Right atrium auricular region (tissue), 2 donors: ENCODE measurements around the gene SUGCT. TPM values are rescaled to one million over a fixed set of nuclear protein-coding genes. Genes with fewer than 3 reads are reported as not detected.
"Not testable (repeated sequence)": the region's sequence is repeated elsewhere in the genome, so short reads cannot be mapped to it uniquely, and the experiment has no call there.

Experiments
- DNase-seq: peaks from one replicate; pipeline ENCODE4 v3.0.0-alpha.2; 2019; ENCODE audit warnings: low spot score
- H3K27ac ChIP-seq, 2 donors: fragments of 200-600 bp; sonication (generic); 1 replicate in 1 of 2; 2 replicates in 1 of 2; pipeline ENCODE4 v1.5.1; 2016 to 2019
- H3K27me3 ChIP-seq, 2 donors: fragments of 200-600 bp; sonication (generic); one replicate each; pipeline versions ENCODE4 v1.5.1 to v1.6.0; 2017 to 2019
- H3K36me3 ChIP-seq: fragments of 200-600 bp; sonication (generic); one replicate; pipeline ENCODE4 v1.5.1; 2016
- H3K4me1 ChIP-seq, 2 donors: fragments of 200-600 bp; sonication (generic); one replicate each; pipeline versions ENCODE4 v1.5.1 to v1.6.0; 2017 to 2019
- H3K4me3 ChIP-seq, 2 donors: fragments of 200-600 bp; sonication (generic); 1 replicate in 1 of 2; 2 replicates in 1 of 2; pipeline ENCODE4 v1.5.1; 2017 to 2019; ENCODE audit warnings: mild to moderate bottlenecking in 1 of 2, moderate library complexity in 1 of 2
- H3K9me3 ChIP-seq, 2 donors: fragments of 200-600 bp; sonication (generic); one replicate each; pipeline ENCODE4 v1.5.1; 2019
- CTCF ChIP-seq, 2 donors: fragments of 200-600 bp; sonication (generic); IDR thresholded peaks; one replicate each; pipeline ENCODE4 v1.5.1; 2019; ENCODE audit warnings: antibody characterized with exemption in 2 of 2
- total RNA-seq, 2 donors: library from RNA; depleted of rRNA; stranded (reverse); fragments of >200 nt; gene quantifications; one replicate each; pipeline ENCODE4 v1.1.0, GENCODE V29; 2016

SUGCT gene
- total RNA-seq, 2 donors from 2014 or later, result 2.6 to 5.4 TPM

- Histone ChIP-seq H3K4me3 (no peak overlapping the region), H3K27me3 (no peaks in the 10 kb centered on the region), H3K9me3 (no peaks in the 10 kb centered on the region), H3K27ac (no peak overlapping the region), H3K4me1 (no peaks in the 10 kb centered on the region), H3K36me3 (no peaks in the 10 kb centered on the region)
- no peak for DNase-seq
- TF ChIP-seq CTCF (IDR thresholded peaks at IDR 0.05), result no peak
Observed at GRCh38 chr7:40211276-40212003, 76.6 kb downstream of the SUGCT start.

DNA sequence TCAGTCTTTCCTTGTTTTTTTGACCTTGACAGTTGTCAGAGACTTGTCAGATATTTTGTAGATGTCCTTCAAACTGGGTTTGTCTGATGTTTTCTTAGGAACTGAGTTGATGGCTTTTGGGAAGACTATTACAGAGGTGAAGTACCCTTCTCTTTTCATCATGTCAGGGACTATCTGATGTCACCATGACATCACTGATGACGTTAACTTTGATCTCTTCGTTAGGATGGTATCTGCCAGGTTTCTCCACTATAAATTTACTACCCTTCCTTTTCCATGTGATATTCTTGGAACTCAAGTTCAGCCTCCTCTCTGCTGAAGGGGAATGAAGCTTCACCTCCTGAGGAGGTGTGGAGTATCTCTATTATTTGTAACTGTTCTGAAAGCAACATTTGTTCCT lies 78.5 kb downstream of the SUGCT start:
- H3K27ac ChIP-seq, result no peak overlapping the region
- H3K9me3 ChIP-seq, result no peaks in the 10 kb centered on the region
- no peak for TF ChIP-seq CTCF (IDR thresholded peaks at IDR 0.05)
- no peaks in the 10 kb centered on the region for H3K36me3 ChIP-seq
- DNase-seq, result no peak
- H3K27me3 ChIP-seq, result no peaks in the 10 kb centered on the region
- no peaks in the 10 kb centered on the region for H3K4me1 ChIP-seq
- H3K4me3 ChIP-seq, result no peak overlapping the region

DNA sequence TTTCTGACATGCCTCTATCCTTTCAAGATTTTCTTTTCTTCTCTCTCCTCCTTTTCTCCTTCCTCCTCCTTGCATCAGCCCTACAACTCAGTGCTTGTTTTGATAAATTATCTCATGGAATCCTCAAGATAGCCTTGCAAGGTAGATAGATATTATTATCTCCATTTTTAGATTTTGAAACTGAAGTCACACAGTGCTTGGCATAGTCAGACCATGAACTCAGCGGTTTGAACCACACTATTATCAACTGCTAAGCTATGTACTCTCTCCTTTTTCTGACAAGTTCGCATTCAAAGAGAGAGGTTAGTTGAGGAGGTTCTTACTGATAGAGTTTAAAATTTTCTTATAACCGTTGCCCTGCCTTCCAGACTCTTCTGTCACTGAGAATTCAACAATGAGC lies 79.1 kb downstream of the SUGCT start:
- no peaks in the 10 kb centered on the region for H3K4me1 ChIP-seq
- no peaks in the 10 kb centered on the region for H3K36me3 ChIP-seq
- H3K9me3 ChIP-seq, result no peaks in the 10 kb centered on the region
- no peaks in the 10 kb centered on the region for H3K27me3 ChIP-seq
- H3K27ac ChIP-seq, result no peak overlapping the region
- H3K4me3 ChIP-seq, result no peak overlapping the region
- DNase-seq, result no peak
- TF ChIP-seq CTCF (IDR thresholded peaks at IDR 0.05), result no peak

DNA sequence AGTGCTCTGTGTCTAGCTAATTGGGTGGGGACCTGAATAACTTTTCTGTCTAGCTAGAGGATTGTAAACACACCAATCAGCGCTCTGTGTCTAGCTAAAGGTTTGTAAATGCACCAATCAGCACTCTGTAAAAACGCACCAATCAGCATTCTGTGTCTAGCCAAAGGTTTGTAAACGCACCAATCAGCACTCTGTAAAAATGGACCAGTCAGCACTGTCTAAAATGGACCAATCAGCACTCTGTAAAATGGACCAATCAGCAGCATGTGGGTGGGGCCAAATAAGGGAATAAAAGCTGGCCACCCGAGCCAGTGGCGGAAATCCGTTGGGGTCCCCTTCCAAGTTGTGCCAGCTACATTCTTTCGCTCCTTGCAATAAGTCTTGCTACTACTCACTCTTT lies 83.8 kb downstream of the SUGCT start:
- not testable (repeated sequence) for H3K4me3 ChIP-seq, H3K9me3 ChIP-seq, H3K27ac ChIP-seq, DNase-seq, H3K27me3 ChIP-seq, H3K4me1 ChIP-seq, H3K36me3 ChIP-seq

DNA sequence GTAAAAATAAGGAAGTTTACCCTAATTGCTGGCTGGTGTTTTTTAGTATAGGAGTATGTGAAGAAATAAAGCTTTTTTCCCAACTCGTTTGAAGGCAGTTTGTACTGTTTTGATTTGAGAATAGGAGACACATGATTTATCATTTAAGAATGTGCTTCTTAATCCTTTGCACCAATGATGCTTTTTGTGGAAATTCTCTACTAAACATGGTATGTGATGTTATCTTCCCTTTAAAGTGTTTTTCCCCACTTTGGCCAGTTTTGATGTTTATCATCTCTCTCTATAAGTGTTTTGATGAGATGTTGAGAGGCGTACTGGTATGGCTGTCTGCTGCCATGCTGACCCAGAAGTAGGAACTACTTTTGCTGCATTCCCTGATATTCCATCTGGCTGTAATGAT lies 85.1 kb downstream of the SUGCT start:
- Histone ChIP-seq H3K36me3 (no peaks in the 10 kb centered on the region), H3K27ac (no peak overlapping the region), H3K9me3 (no peaks in the 10 kb centered on the region), H3K4me1 (no peaks in the 10 kb centered on the region), H3K27me3 (no peaks in the 10 kb centered on the region), H3K4me3 (no peak overlapping the region)
- no peak for DNase-seq
- TF ChIP-seq CTCF (IDR thresholded peaks at IDR 0.05), result no peak

GRCh38 chr7:40220421-40220911 lies 85.7 kb downstream of the SUGCT start:
- no peak overlapping the region for H3K27ac ChIP-seq
- H3K4me1 ChIP-seq, result no peaks in the 10 kb centered on the region
- no peaks in the 10 kb centered on the region for H3K36me3 ChIP-seq
- H3K9me3 ChIP-seq, result no peaks in the 10 kb centered on the region
- no peak for TF ChIP-seq CTCF (IDR thresholded peaks at IDR 0.05)
- H3K27me3 ChIP-seq, result no peaks in the 10 kb centered on the region
- no peak overlapping the region for H3K4me3 ChIP-seq
- DNase-seq, result no peak
